Epithelial cell of alveolus of lung (primary cell): Measurements from ENCODE around the gene SERPINA1. TPM values are rescaled to one million over a fixed set of nuclear protein-coding genes. Genes with fewer than 3 reads are reported as not detected.

Experiments used
- total RNA-seq: library from RNA; depleted of rRNA; stranded (reverse); fragments of >200 nt; gene quantifications from 2 replicates; pipeline ENCODE4 v1.2.1, GENCODE V29; 2015

The SERPINA1 gene
- total RNA-seq = 0.24 and 5.3 TPM in 2 replicates

DNA sequence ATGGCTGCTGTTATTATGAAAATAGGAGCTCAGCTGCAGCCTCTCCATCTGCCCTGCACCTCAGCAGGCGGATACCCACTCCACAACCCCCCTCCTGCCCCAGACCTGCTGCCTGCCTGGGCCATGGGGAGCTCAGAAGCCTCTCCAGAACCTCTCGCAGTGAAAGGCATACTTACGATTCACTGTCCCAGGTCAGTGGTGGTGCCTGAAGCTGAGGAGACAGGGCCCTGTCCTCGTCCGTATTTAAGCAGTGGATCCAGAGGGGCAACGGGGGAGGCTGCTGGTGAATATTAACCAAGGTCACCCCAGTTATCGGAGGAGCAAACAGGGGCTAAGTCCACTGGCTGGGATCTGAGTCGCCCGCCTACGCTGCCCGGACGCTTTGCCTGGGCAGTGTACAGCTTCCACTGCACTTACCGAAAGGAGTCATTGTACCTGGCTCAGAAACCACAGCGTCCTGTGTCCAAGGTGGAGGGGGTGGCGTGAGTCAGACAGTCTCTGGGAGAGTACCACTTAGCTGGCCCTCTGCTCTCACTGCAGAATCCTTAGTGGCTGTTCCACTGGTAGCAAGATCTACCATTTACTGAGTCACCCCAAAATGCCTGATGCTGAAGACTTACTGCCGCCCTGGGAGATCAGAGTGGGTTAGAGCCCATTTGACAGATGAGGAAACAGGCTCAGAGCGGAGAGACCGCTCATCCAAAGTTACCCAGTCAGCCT lies at the start of gene SERPINA1:
Gene SERPINA1 (minus strand): TSS at position 219 of the 720 bp plus-strand sequence. CDS start 5,365 bp downstream, outside the sequence.

DNA sequence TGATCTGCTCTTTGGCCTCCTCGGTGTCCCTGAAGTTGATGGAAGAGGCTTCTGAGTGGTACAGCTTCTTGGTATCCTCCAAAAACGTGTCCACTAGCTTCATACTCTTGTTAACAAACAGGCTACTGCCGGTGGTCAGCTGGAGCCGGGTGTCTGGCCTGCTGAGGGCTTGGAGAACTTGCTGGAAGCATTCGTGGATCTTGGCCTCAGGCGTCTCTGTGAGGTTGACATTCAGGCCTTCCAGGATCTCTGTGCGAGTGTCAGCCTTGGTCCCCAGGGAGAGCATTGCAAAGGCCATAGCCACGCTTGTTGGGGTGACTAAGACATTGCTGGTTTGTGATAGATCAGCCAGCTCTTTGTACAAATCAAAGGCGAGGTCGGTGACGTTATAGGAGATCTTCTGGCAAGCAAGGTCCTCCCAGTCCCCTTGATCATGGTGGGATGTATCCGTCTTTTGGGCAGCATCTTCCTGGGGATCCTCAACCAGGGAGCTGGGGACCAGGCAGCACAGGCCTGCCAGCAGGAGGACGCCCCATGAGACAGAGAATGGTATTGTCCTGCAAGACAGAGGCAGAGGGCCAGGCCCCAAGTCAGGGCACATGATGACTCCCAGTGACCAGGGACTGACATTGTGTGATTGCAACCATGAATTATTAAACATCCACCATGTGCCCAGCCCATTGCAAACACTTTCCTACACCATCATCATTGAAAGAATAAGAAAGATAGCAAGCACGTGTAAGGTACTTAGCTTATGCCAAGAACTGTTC lies 22.1 kb downstream of the SERPINA1 start, which contains the start of gene SERPINA2:
Gene SERPINA2 (minus strand): TSS at position 553 of the 770 bp plus-strand sequence.

Other genes starting within 250 kb of the SERPINA1 start
- gene PPP4R4, start 214.3 kb downstream of the SERPINA1 start, total RNA-seq = 1.6 and 8.5 TPM in 2 replicates
- gene SERPINA10, start 95.3 kb downstream of the SERPINA1 start, total RNA-seq = not detected in 2 replicates
- 0.13 TPM in 1 of 2 replicates, not detected in the other for gene SERPINA6, start 65.3 kb downstream of the SERPINA1 start, total RNA-seq
- not detected in 2 replicates for gene SERPINA2, start 21.9 kb downstream of the SERPINA1 start, total RNA-seq
- gene SERPINA11, start 64.2 kb upstream of the SERPINA1 start, total RNA-seq = not detected in 2 replicates
- not detected in 2 replicates for gene SERPINA9, start 87.6 kb upstream of the SERPINA1 start, total RNA-seq
- gene SERPINA12, start 120.9 kb upstream of the SERPINA1 start, total RNA-seq = not detected in 2 replicates
- gene SERPINA4, start 172.8 kb upstream of the SERPINA1 start, total RNA-seq = not detected in 2 replicates
- 0.24 and 0.91 TPM in 2 replicates for gene SERPINA5, start 192.8 kb upstream of the SERPINA1 start, total RNA-seq
- 29.4 and 66.7 TPM in 2 replicates for gene SERPINA3, start 223.8 kb upstream of the SERPINA1 start, total RNA-seq